HG03571 (cell line): ENCODE results near the gene CCDC68.

Experiments used
- ATAC-seq: cut with Tn5 transposase; IDR thresholded peaks from one replicate; pipeline ENCODE4 v1.9.1; 2021; ENCODE audit not compliant: unreplicated experiment

CCDC68 gene

GRCh38 chr18:54923339-54923956, 35.8 kb downstream of the CCDC68 start:
- ATAC-seq, result no peak

GRCh38 chr18:54919412-54919811, 39.8 kb downstream of the CCDC68 start:
- ATAC-seq, result no peak

- no peak for ATAC-seq
Measured at GRCh38 chr18:54918060-54918459, 41.2 kb downstream of the CCDC68 start.

DNA sequence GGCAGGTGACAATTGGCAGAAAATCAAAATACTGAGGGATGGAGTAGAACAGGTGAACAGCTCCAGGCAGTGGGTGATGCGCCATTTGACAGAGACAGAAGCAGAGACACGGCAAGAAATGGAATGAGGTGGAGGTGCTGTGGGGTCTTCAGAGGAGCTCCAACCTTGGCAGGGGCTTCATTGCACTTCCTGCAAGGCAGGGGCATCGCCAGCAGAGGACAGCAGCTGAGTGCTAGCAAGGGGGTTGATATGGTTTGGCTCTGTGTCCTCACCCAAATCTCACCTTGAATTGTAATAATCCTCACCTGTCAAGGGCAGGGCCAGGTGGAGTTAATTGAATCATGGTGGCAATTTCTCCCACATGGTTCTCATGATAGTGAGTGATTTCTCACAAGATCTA, 42.8 kb downstream of the CCDC68 start:
- ATAC-seq, result no peak

DNA sequence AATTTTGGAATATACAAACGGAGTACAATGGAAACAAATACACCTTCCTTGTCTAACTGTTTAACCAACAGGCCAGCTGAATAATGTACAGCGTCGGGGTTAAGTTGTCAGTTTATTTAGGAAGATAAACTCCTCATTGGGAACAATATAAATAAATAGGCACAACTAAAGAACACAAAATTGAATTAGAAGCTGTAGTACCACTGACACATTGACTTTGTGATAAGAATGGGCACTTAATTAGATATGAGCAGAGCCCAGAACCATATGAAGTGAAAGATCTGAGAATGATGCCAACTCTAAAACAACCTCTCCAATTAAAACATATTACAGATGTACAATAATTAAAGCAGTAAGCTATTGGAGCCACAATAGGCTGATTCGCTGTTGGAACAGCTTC, 44.4 kb downstream of the CCDC68 start:
- ATAC-seq, result no peak

GRCh38 chr18:54911551-54911950, 47.7 kb downstream of the CCDC68 start:
- no peak for ATAC-seq

- no peak for ATAC-seq
Measured at GRCh38 chr18:54910161-54910919, 48.9 kb downstream of the CCDC68 start.

- no peak for ATAC-seq
Measured at GRCh38 chr18:54909538-54909937, 49.7 kb downstream of the CCDC68 start.

DNA sequence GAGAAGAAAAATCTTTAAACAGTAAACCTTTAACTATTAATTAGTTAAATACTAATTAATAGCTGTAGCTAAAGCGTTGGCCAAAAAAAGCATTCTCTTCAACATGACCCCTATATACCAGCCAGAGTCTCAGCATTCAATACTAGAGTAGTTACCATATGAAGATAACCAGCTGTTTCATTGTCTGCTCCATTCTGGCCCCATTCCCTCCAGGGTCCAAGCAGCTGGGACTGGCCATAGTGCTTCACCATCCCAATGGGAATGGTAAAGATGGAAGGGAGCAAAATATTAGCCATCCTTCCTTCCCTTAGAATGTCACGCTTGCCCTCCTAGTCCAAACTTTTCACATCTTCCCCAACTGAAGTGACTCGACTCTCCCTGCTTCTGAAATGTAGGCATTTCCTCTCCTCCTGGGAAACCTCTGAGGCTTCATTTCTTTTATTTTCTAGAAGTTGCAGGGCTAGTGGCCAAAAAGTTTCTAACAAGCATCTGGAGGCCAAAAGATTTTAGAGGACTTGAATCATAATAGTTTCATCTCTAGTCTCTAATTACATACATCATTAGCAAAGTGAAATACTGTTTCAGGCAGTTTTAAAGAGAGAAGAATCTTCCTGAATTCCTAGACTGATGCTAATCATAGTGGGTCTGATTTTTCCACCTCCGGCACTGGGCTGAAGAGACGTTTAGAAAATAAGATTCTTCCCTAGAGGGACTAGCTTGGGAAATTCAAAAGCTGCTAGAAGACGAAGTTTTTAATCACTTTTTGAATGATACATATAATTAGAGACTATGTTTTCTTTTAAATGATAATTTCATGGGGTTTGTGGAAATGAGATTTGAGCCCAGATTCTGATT, 52.7 kb downstream of the CCDC68 start:
- no peak for ATAC-seq

DNA sequence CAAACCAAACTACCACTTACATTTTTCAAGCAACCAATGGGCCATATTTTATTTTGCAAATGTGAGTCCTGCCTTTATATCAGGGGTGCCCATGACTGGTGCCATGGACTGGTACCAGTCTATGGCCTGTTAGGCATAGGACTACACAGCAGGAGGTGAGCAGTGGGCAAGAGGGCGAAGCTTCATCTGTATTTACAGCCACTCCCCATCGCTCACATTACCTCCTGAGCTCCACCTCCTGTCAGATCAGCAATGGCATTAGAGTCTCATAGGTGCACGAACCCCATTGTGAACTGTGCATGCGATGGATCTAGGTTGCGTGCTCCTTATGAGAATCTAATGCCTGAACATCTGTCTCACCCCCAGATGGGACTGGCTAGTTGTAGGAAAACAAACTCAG, 53.6 kb downstream of the CCDC68 start:
- no peak for ATAC-seq

GRCh38 chr18:54904581-54904980, 54.7 kb downstream of the CCDC68 start:
- ATAC-seq, result no peak

GRCh38 chr18:54900290-54900689, 59.0 kb downstream of the CCDC68 start:
- ATAC-seq, result no peak

- ATAC-seq, result no peak
Measured at GRCh38 chr18:54899500-54899899, 59.8 kb downstream of the CCDC68 start.

GRCh38 chr18:54888933-54889332, 70.3 kb downstream of the CCDC68 start:
- no peak for ATAC-seq

GRCh38 chr18:54888378-54888777, 70.9 kb downstream of the CCDC68 start:
- ATAC-seq, result no peak

GRCh38 chr18:54883816-54884604, 75.3 kb downstream of the CCDC68 start:
- no peak for ATAC-seq

- no peak for ATAC-seq
Measured at GRCh38 chr18:54882318-54882717, 76.9 kb downstream of the CCDC68 start.

- no peak for ATAC-seq
Measured at GRCh38 chr18:54881229-54881768, 78.0 kb downstream of the CCDC68 start.

DNA sequence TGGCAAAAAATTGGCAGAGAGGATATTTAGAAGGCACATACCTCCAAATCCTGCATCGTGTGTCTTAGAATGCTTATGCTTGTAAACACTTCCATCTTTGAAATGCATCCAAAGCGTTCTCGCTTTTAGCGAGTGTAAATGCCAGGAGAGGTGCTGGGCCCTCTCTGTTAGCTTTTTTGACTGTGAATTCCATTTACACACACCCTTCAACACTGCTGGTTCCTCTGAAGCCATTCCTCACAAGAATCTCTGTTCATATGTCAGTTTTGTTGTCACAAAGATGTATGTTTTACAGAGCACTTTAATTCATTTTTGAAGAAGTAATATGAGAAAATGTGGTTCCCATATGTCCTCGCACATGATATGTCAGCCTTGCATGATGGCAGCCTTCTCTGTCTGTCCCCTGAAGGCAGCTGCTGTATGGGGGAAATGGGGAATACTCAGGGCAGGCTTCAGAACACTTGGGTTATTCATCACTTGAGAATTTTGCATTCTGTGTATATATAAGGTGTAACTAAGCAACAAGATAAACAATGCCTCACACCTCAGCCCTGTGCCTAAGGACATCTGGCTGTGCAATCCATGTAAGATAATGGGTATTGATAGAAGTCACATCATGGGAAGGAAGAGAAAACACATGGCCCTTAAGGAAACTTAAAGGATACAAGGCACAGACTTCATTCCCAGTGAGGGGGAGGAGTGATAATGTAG, 78.7 kb downstream of the CCDC68 start:
- no peak for ATAC-seq

DNA sequence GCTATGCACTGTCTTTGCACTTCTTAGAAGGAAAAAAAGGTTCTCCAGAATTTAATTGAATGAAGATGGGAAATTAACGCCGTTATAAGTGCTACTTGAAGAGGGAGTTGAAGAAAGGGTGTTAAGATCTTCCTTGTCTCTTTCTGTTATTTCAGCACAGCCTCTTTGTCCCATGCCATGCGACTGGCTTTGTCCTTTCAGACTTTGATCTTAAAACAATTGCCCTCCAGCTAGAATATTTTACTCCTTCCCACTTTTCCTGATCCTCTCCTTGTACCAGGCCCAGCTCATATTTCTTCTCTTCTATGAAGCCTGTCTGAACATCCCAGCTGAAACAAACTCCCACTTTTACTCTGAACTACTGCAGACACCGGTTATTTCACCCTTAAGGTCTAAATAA, 79.6 kb downstream of the CCDC68 start:
- ATAC-seq, result no peak
